Jurkat, Clone E6-1 (cell line): ENCODE measurements around the gene GNAO1.

Source experiments
- DNase-seq: peaks from one replicate; pipeline ENCODE4 v3.0.0-alpha.2; 2011; ENCODE audit warnings: low read depth, low spot score
- H3K4me3 ChIP-seq: 2 replicates; pipeline ENCODE4 v1.5.1; 2011; ENCODE audit warnings: mild to moderate bottlenecking, low read length, control low read depth, moderate library complexity

The GNAO1 gene

DNA sequence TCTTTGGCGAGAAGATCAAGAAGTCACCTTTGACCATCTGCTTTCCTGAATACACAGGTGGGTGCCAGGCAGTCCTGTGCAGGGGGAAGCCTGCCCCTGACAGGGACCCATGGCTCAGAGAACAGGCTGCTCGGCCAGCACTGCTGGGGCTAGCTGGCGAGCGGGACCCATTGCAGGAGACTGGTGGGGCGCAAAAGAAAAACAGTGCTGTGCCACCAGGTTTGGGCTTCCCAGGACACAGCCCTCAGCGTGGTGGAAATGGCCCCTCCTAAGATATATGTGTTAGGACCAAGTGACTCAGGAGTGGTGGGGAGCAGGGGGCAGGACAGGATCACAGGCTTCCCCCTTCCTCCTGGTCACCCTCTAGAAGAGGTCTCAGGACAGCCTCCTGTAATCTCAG lies 160.2 kb downstream of the GNAO1 start:
- H3K4me3 ChIP-seq, result no peak overlapping the region
- no peak for DNase-seq

DNA sequence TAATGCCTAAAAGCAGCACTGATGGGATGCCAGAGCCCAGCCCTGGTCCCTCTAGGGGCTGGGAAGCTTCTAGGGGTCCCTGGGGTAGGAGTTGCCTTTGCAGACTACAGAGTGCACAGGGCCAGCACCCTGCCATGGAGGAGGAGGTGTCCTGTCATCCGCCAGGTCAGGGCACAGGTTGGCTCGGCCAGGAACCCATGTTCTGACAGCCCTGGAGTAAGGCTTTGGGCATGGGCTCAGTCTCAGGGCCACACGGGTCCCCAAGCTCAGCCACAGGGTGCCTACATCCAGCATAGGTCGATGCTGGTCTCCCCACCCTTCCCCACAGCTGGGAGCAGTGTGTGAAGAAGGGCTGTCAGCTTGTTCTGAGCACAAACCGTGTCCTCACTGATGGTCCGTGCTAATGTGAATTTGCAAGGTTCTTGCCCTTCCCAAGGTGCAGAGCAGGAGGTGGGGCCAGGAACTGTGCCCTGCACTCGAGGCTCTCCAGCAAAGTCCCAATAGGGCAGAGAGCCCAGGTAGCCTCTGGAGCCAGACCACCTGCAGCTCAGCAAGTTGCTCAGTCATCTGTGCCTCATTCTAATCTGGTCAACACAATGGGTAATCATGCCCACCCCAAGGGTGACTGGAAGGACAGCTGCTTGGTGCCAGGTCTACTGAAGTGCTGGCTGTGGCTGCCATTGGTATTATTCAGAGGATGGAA lies 161.2 kb downstream of the GNAO1 start:
- no peak for DNase-seq
- no peak overlapping the region for H3K4me3 ChIP-seq

DNA sequence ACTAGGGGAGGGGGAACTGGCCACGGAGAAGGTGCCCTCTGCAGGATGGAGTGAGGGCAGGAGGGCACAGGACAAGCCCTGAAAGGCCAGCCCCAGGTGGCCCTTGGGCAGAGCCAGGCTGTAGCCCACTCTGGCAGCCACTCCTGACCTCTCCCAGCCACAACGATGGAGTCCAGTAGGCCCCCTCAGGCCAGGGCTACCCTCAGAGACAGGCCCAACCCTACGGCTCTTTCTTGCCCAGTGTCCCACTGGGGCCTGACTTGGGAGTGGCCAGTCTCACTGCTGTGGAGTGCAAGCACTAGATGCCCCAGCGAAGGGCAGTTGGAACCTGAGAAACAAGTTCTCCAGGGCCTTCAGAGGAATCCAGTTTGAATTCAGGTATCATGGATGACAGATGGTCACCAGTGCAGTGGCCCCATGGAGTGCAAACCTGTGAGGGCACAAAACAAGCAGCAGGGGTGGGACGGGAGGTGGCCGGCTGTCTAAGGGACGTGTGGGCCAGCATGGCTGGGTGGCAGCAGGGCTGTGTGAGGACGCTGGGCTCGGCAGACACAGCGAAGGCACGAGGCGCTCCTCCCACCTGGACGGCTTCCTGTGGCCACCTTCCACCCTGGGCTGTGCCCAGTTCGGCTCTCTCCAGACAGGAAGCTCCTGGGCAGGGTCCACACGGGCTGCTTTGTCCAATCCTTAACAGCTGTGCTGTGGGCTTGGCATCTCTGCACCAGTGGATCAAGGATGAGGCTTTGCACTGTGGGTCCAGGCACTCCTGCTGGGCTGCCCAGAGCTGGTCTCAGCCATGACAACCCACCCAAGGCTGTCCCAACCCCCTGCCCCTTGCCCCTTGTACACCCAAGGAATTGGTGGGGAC lies 162.0 kb downstream of the GNAO1 start:
- no peak for DNase-seq
- H3K4me3 ChIP-seq, result no peak overlapping the region

DNA sequence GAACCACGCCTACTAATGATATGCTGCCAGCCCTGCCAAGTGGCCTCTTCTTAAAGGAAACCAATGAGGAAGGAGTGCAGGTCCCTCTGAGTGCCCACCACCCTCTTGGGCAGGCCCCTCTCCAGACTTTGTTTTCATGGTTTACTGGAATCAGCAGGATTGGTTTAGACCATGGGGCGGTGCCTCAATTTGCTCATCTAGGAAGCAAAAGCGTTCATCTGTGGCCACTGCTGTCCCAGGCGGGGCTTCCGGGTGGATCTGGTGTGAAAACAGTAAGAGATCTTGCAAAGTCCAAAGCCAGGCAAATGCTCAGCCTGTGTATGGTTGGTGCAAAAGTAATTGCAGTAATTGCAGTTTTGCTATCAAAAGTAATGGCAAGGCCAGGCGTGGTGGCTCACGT lies 162.7 kb downstream of the GNAO1 start:
- no peak overlapping the region for H3K4me3 ChIP-seq
- DNase-seq, result no peak

DNA sequence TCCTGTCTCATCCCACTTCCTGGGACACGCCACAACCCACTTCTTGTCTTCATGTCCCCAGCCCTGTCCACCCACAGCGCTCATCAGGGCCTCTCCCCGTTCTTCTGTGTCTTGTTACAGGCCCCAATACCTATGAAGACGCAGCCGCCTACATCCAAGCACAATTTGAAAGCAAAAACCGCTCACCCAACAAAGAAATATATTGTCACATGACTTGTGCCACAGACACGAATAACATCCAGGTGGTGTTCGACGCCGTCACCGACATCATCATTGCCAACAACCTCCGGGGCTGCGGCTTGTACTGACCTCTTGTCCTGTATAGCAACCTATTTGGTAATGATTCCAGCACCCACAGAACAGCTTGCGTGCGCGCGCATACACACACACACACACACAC lies 163.5 kb downstream of the GNAO1 start:
- DNase-seq, result no peak
- no peak overlapping the region for H3K4me3 ChIP-seq

DNA sequence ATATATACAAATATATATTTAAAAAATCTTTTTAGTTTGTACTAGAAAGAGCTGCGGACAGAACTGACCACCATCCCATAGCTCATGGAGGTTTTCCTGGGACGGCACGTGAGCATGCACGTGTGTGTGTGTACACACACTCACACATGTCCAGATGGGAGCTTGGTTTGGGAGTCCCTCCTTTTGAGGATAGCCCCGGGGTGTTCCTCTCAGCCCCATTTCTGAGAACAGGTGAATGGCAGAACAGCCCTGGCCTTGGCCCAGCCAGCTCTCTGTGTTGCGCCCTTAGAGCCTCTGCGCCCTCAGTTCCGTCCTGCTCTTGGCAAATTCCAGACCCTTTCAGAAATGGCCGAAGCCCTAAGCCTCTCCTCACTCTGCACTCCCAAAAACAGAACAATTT lies 163.9 kb downstream of the GNAO1 start:
- DNase-seq, result no peak
- no peak overlapping the region for H3K4me3 ChIP-seq

DNA sequence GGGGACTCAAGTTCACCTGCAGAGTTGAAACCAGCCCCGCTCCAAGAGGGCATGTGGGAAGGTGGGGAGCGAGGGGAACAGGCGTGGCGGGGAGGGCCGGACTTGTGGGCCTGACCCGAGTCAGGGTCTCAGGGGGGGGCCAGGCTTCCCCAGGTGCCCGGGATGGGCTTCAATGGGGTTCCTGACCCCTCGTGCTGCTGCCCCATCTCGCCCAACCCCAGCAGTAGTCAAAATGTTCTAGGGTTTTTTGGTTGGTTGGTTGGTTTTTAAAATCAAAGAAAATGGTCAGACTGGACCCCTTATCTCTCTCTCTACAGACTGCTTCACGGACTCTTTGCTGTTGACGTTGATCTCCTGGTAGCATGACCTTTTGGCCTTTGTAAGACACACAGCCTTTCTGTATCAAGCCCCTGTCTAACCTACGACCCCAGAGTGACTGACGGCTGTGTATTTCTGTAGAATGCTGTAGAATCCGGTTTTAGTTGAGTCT lies 164.5 kb downstream of the GNAO1 start:
- DNase-seq, result no peak
- no peak overlapping the region for H3K4me3 ChIP-seq

DNA sequence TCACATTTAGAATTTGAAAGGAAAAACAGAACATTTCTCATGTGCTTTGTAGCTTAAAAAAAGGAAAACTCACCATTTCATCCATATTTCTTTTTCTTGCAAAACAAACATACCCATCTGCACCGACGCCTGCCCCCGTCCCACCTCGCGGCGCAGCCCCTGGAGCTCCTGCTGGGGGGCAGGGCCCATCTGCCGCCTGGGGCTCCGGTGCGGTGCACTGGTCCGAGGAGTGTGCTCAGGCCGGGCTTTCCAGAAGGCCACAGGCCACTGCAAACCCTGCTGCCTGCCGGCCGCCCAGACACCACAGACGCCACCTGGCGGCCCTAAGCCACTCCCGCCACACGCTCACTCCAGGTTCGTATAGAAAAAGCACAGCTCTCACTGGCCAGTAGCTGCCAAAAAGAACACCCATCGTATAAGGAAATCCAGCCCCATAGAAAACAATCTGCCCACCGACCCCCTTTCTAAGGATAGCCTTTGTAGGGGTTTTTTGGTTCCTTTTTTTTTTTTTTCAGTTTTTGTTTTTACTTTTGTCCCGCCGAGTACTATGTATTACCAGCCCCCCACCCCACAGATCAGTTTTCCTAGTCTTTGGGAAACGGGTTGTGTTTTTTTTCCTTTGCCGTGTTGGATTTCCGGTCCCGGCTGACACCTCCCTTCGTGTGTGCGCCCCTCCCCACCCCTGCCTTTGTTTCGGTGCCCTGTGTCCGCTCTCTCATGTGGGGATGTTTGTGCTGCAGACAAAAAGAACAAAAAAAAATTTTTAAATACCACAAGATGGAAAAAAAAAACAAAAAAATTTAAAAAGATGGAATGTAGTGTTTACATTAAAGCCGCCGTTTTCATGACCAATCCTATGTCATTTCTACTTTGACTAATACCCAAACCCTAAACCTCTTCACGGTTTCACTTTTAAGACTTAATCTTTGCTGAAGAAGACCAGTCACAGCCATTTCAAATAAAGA lies 165.3 kb downstream of the GNAO1 start:
- H3K4me3 ChIP-seq, result peak overlapping the region; percentile 27
- DNase-seq, result peak; percentile 27

DNA sequence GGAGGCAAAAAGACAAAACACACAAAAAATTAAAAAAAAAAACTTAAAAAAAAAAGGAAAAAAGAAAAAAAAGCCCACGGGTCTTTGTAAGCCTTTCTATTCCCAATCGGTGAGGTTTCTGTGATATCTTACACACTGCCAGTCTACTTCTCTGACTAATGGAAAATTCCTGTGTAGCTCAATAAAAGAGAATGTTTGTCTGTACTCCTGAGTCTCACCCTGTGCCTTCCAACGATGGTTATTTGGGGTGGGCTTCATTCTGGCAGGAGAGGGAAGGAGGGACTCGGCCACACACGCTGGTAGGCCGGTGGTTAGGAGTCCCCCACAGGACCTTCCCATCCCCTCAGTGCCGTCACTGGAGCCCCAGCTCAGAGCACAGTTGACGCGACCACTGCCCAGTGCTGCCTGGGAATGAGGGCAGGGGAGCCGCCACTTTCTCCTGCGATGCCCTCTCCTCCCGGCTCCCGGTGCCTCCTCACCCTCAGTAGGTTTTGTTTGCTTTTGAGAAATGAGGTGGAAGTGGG lies 166.0 kb downstream of the GNAO1 start:
- no peak for DNase-seq
- no peak overlapping the region for H3K4me3 ChIP-seq

DNA sequence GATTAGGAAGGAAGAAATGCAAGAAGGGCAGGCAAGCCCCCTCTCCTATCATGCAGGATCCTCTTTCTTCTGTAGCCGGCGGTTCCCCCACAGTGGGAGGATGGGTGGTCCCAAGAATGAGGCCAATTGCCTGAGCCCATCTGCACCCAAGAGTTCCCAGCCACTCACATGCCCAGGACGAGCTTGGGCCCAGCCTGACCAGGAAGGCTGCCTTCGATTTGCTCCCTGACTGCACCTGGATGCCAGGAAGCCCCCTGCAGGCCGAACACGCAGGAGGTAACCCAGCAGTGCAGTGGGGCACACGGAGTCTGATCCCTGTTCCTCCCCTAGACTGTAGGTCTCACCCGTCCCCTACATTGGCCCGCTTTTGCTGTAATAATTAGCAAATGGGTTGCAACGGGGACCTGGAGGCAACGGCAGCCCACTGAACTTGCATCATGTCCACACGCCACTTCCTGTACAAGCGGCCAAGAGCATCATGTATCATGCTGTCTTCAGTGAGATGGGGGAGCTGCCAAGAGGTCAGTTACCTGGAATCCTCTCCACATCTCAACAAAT lies 166.6 kb downstream of the GNAO1 start:
- H3K4me3 ChIP-seq, result no peak overlapping the region
- DNase-seq, result no peak

DNA sequence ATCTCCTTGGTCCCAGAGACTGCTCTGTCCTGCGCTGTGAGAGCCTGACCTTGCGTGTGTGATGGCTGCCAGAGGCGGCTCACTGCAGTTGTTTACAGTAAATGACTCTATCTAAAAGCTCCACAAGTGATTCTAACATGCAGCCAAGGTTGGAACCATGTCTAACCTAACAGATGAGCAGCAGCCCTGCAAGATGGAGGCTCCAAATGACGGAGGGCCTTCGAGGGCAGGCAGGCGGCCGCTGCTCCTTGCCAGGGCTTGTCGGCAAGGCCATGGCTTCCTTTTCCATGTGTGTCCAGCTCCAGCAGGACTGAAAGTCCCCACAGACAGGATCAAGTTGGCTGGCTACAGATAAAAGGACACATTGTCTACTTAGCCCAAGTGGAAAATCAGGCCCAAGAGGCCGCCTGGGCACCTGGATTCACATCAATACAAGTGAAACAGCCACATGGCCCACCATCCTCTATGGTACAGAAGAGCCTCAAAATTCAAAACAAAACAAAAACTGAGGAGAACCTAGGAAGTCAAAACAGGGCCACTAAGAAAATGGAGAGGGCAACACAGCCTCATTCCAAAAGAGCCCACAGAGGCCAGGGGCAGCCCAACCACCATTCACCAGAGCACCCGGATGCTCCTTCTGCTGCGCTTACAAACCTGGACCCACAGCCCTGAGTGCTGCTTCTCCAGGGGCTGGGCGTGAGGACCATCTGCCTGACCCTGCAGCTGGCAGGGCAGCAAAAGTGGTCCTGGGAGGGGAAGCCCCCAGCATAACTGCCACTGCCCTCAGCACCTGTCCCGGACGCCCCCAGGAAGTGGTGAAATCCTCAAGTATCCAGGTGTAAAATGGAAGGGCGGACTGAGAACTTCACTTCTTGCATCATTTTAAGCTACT lies 169.1 kb downstream of the GNAO1 start:
- DNase-seq, result no peak
- H3K4me3 ChIP-seq, result no peak overlapping the region

DNA sequence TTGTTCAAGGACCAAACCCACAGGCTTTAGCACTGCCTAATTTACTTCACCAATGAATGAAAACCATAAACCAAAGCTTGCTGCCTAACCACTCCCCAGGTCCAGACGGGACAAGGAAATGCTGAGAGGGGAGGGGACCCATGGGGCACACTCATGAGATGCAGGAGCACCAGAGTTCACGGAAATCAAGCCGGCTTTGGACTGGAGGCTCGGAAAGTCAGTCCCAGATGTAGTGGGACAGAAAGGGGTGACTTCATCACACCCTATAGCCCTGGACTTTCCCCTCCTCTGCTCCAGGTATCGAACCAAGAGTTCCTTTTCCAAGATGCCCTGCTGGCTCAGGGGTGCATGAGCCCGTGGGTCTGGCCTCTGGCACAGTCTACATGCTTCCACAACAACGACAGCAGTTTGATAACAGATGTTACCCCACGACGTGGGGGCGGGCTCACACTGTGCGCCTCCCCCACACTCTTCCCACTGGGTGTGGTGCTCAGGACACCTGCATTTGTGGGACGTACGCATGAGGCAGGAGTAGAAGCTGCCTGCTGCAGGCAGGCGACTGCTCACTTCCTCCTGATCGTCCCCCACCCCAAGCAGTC lies 170.9 kb downstream of the GNAO1 start:
- DNase-seq, result no peak
- no peak overlapping the region for H3K4me3 ChIP-seq

DNA sequence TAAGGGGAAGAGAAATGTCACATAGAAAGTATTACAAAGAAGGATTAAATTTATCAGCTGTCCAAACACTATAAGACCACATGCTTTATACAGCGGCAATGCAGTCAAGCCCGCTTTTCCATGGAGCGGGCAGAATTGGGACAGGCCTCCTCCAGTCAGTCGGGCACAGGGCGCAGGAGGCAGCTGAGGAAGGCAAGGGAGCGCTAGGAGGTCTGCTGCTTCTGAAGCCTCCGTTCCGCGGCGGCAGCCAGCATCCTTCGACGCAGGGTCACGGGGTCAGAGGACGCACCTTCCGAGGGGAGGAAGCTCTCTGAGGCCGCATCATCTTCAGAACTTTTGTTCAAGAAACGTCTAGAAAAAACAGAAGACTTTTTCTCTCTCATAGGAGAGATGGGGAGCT lies 171.4 kb downstream of the GNAO1 start:
- DNase-seq, result no peak
- H3K4me3 ChIP-seq, result no peak overlapping the region

DNA sequence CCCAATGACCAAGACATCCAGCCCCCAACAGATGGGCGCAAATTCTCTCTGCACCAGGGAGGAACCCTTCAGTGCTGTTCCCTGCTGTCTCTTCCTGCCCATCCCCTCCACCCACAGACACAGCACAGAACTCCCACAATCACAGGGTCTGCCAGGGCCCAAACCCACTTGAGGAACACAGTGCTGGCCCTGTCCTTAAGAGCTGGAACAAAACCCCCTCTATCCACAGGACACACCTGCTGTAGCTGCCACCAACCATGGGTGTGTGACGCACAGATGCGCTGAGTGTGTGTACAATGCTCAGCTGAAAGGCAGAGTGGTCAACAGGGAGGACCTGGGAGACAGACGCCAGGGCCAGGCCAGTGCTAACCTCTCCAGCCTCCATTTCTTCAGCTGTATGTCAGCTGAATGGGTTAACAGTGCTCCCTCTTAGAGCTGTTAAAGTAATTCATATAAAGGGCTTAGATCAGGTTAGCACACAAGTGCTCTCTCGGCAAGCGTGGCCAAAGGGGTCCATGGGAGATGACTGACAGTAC lies 172.0 kb downstream of the GNAO1 start:
- no peak overlapping the region for H3K4me3 ChIP-seq
- DNase-seq, result no peak

DNA sequence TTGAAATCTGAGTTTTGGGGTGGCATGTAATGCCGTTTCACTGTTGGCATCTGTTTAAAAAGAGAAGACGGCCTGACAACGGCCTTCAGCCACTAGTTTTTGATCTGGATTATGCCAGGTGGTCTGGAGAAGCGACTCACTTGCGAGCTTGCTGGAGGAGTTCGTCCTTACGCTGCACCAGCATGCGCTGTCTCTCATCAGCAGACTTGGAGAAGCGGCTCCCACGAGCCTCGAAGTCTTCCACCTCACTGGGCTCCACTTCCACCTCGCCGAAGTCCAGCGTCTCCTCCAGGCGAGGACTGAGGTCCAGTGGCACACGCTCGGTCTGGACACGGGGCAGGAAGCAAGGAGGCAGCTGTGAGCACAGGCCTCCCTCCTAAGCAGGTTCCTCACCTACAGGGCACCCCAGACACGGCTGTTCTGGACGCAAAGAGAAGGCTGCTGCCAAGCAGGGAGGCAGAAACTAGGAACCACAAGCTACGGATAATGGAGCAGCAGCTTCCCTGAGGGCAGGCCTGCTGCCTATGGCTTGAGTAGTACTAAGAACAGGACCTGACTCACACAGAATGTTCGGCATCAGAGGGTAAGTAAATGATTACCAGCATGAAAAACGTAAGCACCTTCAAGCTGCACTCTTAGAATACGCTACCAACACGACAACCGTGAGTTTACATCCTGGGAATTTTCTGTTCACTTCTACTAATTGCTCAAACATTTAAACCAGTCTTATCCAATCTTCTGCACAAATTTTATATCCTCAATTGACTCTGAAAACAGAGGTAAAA lies 172.7 kb downstream of the GNAO1 start:
- H3K4me3 ChIP-seq, result no peak overlapping the region
- DNase-seq, result no peak

DNA sequence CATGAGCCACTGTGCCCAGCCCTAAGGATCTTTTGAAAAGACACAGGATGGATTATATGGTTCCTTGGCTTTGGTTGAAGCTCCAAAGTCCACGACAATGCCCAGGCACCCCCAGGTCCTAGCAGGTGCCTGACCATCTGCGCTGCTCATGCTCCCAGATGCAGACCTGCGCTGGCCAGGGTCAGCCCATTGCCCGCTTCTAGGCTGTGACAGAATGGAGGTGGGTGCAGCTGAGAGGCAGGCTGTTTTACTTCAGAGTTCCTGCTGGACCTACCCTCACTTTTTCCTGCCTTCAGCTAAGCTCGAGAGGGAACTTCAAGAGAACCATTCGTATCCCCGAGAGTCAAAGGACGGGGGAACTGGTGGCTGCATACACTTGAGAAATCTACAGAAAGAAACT lies 173.6 kb downstream of the GNAO1 start:
- no peak for DNase-seq
- no peak overlapping the region for H3K4me3 ChIP-seq

DNA sequence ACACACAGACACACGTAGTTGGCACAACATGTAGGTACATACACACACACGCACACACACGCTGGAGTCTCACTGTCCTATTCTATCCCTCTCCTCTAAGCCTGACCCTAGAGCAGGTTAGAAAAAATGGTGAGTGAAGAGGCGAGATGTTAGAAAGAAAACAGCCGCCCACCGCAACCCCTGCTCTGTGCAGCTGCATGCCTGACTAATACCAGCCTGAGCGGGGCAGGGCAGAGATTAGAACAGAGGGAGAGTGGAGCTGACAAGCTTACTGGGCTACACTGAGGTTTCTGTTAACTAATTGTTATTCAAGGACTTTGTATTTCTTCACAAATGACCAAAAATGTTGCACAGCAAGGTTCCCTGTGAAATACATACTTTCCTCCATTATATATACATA lies 174.3 kb downstream of the GNAO1 start:
- H3K4me3 ChIP-seq, result no peak overlapping the region
- DNase-seq, result no peak
